ENCODE measurements around the gene TLCD3A.
A peak's percentile ranks its signal among the peaks of the same experiment; 100 is the strongest.
"Not testable (repeated sequence)": the region's sequence is repeated elsewhere in the genome, so short reads cannot be mapped to it uniquely, and the experiment has no call there.

The TLCD3A gene

GRCh38 chr17:778096-778495 lies 45.7 kb downstream of the TLCD3A start:
- no peak overlapping the region for H3K27ac ChIP-seq
- no peak overlapping the region for H3K4me3 ChIP-seq

- H3K27ac ChIP-seq: peak within 1 kb of the TSS; percentile 13 to 93 (median 87)
- H3K4me3 ChIP-seq: peak within 1 kb of the TSS; percentile 57 to 100 (median 93)
Observed at GRCh38 chr17:781805-782731, 49.7 kb downstream of the TLCD3A start, which contains the start of the genes GLOD4 and MRM3. TSS of gene GLOD4 (minus strand) at chr17:782280. CDS start at chr17:782255, 25 bp downstream. TSS of gene MRM3 (plus strand) at chr17:782353. CDS start at chr17:782379, 26 bp downstream.

- Histone ChIP-seq H3K4me3 (no peak overlapping the region), H3K27ac (no peak overlapping the region)
Observed at GRCh38 chr17:784143-784542, 51.7 kb downstream of the TLCD3A start.

GRCh38 chr17:785901-786300 lies 53.5 kb downstream of the TLCD3A start:
- H3K4me3 ChIP-seq: not testable (repeated sequence)

GRCh38 chr17:787641-788221 lies 55.3 kb downstream of the TLCD3A start:
- Histone ChIP-seq H3K4me3 (no peak overlapping the region), H3K27ac (peak overlapping the region in 2 of 21 experiments; percentile 67 to 77)

More at GRCh38 chr17:785901-786300, 53.5 kb downstream of the TLCD3A start:
- not testable (repeated sequence) for H3K27ac ChIP-seq

- Histone ChIP-seq H3K27ac (peak overlapping the region in 10 of 21 experiments; percentile 16 to 77 (median 68)), H3K4me3 (no peak overlapping the region)
Observed at GRCh38 chr17:788551-788950, 56.2 kb downstream of the TLCD3A start.

- peak overlapping the region in 1 of 7 experiments; percentile 1 for H3K4me3 ChIP-seq
- H3K27ac ChIP-seq: peak overlapping the region in 18 of 21 experiments; percentile 1 to 78 (median 68)
Observed at GRCh38 chr17:789160-789840, 56.9 kb downstream of the TLCD3A start.

GRCh38 chr17:789931-790873 lies 57.8 kb downstream of the TLCD3A start:
- H3K27ac ChIP-seq: peak overlapping the region in 17 of 21 experiments; percentile 2 to 78 (median 69)

GRCh38 chr17:790874-791247 lies 58.5 kb downstream of the TLCD3A start:
- peak overlapping the region in 2 of 21 experiments; percentile 1 to 42 for H3K27ac ChIP-seq
- not testable (repeated sequence) for H3K4me3 ChIP-seq

More at GRCh38 chr17:789931-790873, 57.8 kb downstream of the TLCD3A start:
- peak overlapping the region in 1 of 7 experiments; percentile 1 for H3K4me3 ChIP-seq

GRCh38 chr17:791829-792228 lies 59.4 kb downstream of the TLCD3A start:
- Histone ChIP-seq H3K27ac (peak overlapping the region in 1 of 21 experiments; percentile 9), H3K4me3 (no peak overlapping the region)

GRCh38 chr17:792277-792676 lies 59.9 kb downstream of the TLCD3A start:
- H3K4me3 ChIP-seq: no peak overlapping the region
- peak overlapping the region in 2 of 21 experiments; percentile 9 to 14 for H3K27ac ChIP-seq
